AG10803 (cell line): ENCODE results near the gene NUDT6.
"Not testable (repeated sequence)": the region's sequence is repeated elsewhere in the genome, so short reads cannot be mapped to it uniquely, and the experiment has no call there.

Experiments
- DNase-seq: peaks from one replicate; pipeline ENCODE4 v3.0.0; 2010; ENCODE audit warnings: low read depth
- H3K4me3 ChIP-seq: 2 replicates; pipeline ENCODE4 v1.5.1; 2011; ENCODE audit warnings: mild to moderate bottlenecking, low read length, control low read depth
- TF ChIP-seq, protein P1 (sequence below): conservative IDR thresholded peaks from 2 replicates; pipeline ENCODE4 v1.5.1; 2011; ENCODE audit warnings: mild to moderate bottlenecking, low read length, control low read depth, inconsistent platforms

The NUDT6 gene

DNA sequence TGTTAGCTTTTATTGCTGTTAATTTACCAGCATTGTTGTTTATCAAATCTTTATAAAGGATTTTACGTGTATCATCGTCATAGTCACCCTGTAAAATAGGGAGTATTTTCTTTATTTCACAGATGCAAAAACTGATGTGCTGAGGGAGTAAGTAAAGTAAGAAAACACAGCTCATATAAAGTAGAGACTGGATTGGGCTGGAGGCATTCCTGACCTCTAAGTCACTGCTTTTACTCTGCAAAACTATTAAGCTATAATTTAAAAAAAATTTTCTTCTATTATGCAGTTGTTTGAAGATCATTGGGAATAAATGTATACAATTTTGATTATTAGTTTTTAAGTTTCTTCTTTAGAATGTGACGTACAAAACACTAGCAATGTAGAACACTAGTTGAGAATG is 45.9 kb downstream of the NUDT6 start:
- peak; percentile 30 for DNase-seq
- H3K4me3 ChIP-seq, result no peak overlapping the region
- TF ChIP-seq, protein P1, sequence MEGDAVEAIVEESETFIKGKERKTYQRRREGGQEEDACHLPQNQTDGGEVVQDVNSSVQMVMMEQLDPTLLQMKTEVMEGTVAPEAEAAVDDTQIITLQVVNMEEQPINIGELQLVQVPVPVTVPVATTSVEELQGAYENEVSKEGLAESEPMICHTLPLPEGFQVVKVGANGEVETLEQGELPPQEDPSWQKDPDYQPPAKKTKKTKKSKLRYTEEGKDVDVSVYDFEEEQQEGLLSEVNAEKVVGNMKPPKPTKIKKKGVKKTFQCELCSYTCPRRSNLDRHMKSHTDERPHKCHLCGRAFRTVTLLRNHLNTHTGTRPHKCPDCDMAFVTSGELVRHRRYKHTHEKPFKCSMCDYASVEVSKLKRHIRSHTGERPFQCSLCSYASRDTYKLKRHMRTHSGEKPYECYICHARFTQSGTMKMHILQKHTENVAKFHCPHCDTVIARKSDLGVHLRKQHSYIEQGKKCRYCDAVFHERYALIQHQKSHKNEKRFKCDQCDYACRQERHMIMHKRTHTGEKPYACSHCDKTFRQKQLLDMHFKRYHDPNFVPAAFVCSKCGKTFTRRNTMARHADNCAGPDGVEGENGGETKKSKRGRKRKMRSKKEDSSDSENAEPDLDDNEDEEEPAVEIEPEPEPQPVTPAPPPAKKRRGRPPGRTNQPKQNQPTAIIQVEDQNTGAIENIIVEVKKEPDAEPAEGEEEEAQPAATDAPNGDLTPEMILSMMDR, result no peak

DNA sequence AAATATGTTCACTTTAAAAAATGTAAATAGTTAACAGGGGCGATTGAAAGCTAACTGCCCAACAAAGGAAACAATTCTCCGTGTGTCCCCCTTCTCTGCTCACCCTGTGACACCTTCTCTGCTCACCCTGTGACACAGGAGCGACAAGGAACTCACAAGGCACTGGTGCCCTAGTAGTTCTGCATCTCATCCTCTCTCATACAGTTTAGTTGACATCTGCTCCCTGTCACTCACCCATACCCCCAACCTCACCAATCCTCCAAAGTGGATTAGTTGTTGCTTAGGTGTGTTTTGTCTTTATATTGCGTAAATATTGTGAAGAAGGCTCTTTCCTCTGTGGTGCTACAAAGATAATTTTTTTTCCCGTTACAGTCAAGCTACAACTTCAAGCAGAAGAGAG is 46.4 kb downstream of the NUDT6 start:
- DNase-seq, result no peak
- TF ChIP-seq, protein P1, result no peak
- no peak overlapping the region for H3K4me3 ChIP-seq

DNA sequence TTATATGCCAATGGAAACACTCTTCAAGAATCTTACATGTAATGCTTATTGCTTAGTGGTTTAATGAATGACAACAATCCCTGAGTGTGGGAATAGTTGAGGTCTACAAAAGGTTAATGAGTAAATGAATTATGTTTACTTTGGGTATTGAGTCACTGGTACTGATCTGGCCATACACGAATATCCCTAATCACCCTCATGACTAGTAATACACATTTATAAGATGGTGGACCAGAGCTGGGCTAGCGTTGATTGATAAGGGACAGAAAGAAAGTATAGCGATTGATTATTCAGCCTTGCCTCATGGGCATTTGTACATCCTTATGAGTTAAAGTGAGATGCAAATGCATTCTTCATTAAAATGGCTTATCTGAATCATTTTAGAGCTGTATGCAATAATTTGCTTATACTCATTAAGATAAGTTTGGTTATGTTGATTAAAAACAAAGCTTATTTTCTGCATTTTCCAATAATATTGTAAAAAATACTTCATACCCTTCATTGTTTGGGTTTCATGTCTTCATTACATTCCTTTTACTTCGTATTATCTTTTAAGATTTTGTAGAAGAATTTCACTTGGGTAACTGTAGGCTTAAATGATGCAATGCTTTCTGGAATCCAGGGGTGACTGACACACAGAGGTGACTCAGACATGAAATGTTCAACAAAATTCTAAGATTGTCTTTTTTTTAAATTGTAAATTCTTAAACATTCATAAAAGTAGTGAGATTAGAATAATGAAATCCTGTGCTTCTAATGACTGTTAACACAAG is 48.4 kb downstream of the NUDT6 start:
- peak; percentile 86 for DNase-seq
- H3K4me3 ChIP-seq, result no peak overlapping the region
- TF ChIP-seq, protein P1, result no peak

DNA sequence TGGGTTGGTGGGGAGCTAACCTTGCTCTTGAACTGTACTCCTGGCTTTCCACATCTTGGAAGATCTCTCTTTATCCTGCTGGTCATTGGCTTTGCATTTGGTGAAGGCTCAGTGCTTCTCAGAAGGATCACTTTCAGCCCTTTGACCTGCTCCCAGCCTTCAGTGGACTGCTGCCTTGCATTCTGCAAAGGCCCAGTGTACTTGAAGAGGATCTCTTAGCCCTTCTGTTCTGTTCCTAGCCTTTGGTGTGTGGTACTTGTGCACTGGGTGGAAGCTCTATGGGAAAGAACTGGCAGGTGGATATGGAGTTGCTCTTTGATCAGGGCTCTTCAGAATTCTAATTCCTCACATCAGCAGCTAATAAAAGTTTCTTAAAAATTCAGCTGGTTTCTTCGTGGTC is 49.3 kb downstream of the NUDT6 start:
- H3K4me3 ChIP-seq, result no peak overlapping the region
- DNase-seq, result no peak
- TF ChIP-seq, protein P1, result no peak

DNA sequence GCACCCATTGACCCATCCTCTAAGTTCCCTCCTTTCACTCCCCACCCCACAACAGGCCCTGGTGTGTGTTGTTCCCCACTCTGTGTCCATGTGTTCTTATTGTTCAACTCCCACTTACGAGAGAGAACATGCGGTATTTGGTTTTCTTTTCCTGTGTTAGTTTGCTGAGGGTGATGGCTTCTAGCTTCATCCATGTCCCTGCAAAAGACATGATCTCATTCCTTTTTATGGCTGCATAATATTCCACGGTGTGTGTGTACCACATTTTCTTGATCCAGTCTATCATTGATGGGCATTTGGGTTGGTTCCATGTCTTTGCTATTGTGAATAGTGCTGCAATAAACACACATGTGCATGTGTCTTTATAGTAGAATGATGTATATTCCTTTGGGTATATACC is 54.2 kb downstream of the NUDT6 start:
- not testable (repeated sequence) for DNase-seq, H3K4me3 ChIP-seq

DNA sequence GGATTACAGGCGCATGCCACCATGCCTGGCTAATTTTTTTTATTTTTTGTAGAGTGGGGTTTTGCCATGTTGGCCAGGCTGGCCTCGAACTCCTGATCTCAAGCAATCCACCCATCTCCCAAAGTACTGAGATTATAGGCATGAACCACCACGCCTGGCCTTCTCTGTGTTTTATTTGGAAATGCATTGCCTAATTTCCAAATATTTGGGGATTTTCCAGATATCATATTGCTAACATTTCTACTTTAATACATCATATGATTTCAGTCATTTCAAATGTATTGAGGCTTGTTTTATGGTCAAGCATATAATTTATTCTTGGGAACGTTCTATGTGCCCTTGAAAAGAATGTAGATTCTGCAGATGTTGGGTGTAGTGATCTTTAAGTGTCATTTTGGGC is 57.0 kb downstream of the NUDT6 start:
- TF ChIP-seq, protein P1, result no peak
- no peak overlapping the region for H3K4me3 ChIP-seq

DNA sequence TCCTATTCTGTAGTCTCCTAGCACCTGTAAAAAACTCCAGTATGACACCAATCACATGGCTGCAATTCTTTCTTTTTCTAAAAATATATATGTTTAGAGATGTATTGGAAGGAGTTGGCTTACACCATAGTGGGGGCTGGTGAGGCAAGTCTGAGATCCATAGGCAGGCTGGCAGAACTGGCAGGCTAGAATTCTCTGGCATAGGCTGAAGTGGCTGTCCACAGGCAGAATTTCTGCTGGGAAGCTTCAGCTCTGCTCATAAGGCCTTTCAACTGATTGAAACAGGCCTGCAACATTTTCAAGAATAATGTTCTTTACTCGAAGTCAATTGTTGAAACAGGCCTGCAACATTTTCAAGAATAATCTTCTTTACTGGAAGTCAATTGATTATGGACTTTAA is 58.8 kb downstream of the NUDT6 start:
- no peak for DNase-seq
- TF ChIP-seq, protein P1, result no peak
- H3K4me3 ChIP-seq, result no peak overlapping the region

More for the DNA sequence above, 57.0 kb downstream of the NUDT6 start:
- DNase-seq, result peak; percentile 56
